HS-5 (cell line): ENCODE data around the gene ARFGEF3.
"Not testable (repeated sequence)": the region's sequence is repeated elsewhere in the genome, so short reads cannot be mapped to it uniquely, and the experiment has no call there.

Experiments
- DNase-seq: peaks from one replicate; pipeline ENCODE4 v3.0.0-alpha.2; 2012; ENCODE audit warnings: low read depth

The ARFGEF3 gene, protein sequence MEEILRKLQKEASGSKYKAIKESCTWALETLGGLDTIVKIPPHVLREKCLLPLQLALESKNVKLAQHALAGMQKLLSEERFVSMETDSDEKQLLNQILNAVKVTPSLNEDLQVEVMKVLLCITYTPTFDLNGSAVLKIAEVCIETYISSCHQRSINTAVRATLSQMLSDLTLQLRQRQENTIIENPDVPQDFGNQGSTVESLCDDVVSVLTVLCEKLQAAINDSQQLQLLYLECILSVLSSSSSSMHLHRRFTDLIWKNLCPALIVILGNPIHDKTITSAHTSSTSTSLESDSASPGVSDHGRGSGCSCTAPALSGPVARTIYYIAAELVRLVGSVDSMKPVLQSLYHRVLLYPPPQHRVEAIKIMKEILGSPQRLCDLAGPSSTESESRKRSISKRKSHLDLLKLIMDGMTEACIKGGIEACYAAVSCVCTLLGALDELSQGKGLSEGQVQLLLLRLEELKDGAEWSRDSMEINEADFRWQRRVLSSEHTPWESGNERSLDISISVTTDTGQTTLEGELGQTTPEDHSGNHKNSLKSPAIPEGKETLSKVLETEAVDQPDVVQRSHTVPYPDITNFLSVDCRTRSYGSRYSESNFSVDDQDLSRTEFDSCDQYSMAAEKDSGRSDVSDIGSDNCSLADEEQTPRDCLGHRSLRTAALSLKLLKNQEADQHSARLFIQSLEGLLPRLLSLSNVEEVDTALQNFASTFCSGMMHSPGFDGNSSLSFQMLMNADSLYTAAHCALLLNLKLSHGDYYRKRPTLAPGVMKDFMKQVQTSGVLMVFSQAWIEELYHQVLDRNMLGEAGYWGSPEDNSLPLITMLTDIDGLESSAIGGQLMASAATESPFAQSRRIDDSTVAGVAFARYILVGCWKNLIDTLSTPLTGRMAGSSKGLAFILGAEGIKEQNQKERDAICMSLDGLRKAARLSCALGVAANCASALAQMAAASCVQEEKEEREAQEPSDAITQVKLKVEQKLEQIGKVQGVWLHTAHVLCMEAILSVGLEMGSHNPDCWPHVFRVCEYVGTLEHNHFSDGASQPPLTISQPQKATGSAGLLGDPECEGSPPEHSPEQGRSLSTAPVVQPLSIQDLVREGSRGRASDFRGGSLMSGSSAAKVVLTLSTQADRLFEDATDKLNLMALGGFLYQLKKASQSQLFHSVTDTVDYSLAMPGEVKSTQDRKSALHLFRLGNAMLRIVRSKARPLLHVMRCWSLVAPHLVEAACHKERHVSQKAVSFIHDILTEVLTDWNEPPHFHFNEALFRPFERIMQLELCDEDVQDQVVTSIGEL (N-terminal part only)

DNA sequence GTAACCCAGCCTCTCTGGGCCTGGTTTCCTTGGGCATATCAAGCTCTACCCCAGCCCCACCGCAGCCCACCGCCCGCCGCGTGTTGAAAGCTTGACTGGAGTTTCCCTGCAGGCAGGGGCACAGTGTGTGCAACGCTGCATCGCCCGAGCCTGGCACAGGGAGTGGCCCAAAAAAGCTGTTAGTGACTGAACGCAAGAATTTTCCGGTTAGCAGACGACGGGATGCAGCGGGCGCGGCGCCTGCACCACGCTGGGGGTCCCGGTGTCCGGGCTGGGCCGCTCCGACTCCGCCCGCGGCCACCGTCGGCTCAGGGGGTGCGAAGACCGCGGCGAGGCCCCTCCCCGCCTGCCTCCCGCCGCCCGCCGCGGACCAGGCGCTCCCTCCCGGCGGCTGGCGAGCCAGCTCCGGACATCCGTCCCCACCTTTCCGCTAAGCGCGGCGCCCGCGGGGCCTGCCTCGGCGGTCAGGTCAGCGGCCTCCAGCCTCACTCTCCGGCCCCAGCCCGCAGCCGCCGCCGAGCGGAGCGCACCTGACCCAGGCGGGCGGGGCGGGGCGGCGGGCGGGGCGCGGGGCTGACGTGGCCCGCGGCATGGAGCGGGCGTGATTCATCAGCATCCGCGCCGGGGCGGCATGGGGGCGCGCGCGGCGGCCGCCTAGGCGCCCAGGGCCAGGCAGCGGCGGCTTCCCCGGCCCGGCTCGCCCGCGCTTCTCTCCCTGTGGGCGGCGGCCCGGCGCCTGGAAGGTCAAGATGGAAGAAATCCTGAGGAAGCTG is at the start of gene ARFGEF3:
ARFGEF3 (plus strand) TSS at position 602 of the 773 bp plus-strand sequence; CDS start at position 750, 148 bp downstream.
- no peak for DNase-seq

DNA sequence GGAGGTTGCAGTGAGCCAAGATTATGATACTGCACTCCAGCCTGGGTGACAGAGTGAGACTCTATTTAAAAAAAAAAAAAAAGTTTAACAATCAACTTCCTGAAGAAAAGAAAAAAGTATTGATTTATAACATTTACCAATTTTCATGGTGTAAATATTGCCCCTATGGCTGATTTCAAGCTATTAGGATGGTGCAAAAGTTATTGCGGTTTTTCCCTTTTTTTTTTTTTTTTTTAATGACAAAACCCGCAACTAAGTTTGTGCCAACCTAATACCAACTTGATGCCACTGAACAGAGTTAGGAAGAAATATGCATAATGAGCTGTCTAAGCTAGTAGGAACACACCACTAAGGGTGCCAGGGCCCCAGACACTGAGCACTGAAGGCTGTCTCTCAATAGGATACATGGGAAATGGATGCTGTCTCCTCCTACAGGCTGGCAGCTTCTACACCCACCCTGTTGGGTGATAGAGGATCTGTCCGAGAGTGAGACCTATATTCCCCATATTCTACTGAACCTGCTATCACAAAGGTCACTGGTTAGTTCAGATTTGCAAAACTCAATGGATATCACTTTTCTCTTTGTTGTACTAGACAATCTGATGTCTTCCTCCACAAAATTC is 48.0 kb upstream of the ARFGEF3 start:
- no peak for DNase-seq

DNA sequence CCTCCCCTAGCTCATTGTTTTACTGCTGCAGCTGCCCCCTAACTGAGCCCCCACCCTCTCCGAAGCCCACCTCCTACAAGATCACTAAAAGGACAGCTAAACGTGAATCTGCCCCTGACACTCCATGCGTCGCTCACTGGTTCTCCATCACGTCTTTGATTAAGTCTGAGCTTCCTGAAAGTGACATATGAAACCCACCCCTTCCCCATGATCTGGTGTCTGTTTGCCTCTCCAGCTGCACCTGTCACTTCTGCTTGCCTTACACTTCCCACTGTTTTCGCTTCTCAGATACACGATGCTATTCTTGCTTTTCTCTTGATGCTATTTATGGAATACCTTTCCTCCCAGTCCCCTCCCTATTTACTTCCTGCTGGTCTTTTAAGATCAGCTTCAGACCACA is 46.5 kb upstream of the ARFGEF3 start:
- no peak for DNase-seq

DNA sequence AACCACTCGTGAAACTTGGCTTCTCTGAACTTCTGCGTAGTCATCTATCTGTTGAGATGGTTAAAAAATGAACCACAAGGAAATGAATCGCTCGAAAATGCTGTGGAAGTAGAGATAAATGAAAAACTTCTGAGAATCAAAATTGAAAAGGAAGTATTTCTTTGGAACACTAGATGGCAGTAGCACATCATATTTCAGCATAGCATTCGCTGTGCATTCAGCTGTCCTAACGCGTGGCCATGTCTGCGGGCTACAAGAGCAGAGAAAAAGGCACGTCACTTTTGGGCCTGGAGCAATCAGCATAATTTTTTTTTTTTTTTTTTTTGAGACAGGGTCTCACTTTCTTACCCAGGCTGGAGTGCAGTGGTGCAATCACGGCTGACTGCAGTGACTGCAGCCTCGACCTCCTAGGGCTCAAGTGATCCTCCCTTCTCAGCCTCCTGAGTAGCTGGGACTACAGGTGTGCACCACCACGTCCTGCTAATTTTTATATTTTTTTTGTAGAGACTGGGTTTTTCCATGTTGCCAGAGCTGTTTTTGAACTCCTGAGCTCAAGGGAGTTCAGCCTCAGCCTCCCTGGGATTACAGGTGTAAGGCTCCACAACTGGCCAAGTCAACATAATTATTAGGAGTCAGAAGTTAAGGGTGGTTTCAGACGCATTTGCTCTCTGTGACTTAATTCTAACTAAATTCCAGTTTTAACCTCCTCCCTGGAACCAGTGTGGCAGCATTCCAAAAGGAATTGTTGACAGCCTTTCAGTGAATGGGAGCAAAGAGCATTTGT is 45.7 kb upstream of the ARFGEF3 start:
- no peak for DNase-seq

DNA sequence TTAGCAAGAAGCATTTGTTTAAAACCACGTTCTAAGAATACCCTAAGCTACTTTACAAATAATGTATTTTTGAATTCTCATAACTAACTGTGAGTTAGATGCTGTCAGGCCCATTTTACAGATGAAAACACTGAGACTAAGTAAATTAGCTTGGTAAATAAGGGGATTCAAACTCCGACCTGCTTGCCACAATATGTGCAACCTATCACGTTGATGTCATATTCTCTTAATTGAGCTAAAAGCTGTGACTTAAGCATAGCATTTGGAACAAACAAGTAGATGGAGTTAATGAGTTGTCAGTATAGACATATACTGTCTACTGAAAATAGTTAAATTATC is 45.1 kb upstream of the ARFGEF3 start:
- DNase-seq, result no peak

DNA sequence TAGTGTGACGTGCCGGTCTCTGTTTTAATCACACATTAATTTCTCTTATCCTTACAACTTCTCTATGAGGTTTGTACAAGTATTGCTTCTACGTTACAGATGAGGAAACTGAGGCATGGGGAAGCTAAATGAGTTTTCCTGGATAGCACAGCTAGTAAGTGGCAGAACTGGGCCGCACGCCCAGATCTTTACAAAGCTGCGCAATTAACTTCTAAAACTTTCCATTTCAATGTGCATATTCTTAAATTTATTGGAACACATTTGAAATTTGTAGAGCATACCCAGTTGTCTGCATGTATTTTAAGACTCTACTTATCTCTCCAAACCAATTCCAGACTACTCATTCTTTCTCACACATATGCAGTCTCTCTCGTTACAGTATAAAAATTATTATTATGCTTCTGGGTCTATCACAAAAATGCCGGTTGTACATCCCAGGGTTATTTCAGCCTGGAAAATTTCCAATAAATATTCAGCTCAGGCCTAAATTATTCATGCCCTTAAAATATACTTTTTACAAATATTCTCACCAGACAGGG is 44.3 kb upstream of the ARFGEF3 start:
- no peak for DNase-seq

DNA sequence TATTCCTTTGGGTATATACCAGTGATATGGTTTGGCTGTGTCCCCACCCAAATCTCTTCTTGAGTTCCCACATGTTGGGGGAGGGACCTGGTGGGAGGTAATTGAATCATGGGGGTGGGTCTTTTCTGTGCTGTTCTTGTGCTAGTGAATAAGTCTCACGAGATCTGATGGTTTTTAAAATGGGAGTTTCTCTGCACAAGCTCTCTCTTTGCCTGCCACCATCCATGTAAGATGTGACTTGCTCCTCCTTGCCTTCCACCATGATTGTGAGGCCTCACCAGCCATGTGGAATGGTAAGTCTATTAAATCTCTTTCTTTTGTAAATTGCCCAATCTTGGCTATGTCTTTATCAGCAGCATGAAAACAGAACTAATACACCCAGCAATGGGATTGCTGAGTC is 42.5 kb upstream of the ARFGEF3 start:
- DNase-seq, result not testable (repeated sequence)

DNA sequence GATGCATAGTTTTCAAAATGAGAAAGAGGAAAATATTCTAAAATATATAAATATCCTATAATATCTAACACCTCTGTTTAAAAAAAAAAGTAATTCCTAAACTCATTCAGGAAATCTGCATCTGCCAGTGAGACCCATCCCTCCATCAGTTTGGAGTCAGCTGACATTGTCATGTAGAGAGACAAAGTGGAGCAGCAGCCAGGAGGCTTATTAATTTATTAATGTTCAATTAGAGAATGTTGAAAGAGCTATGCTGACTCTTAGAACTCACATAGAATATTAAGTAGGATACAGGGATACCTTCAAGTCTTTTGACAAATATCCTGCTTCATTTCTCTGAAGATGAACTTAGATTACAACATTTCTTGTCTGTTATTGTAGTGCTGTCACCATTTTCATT is 41.8 kb upstream of the ARFGEF3 start:
- no peak for DNase-seq

DNA sequence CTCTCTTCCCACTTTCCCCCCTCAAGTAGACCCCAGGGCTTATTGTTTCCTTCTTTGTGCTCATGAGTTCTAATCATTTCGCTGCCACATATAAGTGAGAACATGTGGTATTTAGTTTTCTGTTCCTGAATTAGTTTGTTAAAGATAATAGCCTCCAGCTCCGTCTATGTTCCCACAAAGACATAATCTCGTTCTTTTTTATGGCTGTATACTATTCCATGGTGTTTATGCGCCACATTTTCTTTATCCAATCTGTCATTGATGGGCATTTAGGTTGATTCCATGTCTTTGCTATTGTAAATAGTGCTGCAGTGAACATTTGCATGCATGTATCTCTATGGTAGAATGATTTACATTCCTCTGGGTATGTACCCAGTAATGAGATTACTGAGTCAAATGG is 37.6 kb upstream of the ARFGEF3 start:
- no peak for DNase-seq

DNA sequence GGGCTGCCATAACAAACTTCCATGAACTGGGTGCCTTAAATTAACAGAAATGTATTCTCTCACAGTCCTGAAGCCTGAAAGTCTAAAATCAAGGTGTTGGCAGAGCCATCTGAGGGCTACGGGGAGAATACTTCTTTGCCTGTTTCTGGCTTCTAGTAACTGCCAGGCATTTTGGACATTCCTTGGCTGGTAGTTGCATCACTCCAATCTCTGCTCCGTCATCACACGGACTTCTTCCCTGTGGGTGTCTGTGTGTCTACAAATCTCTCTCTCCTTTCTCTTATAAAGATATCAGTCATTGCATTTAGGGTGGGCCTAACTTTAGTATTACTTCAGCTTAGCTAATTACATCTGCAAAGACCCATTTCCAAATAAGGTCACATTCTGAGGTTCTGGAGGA is 33.6 kb upstream of the ARFGEF3 start:
- no peak for DNase-seq

DNA sequence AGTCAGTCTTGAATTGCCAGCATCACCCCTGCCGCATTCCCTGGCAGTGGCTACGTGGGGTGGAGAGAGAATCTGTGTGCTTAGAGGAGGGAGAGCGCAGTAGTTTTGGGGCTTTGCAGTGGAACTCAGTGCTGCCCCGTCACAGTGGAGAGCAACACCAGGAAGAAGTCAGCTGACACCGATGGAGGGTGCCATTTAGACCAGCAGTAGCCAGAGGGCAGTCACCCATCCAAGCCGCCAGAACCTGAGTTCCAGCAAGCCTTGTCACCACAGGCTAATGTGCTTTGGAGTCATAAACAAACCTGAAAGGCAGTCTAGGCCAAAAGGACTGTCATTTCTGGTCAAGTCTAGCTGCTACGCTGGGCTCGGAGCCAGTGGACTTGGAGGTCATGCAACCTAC is 32.5 kb upstream of the ARFGEF3 start:
- DNase-seq, result no peak

DNA sequence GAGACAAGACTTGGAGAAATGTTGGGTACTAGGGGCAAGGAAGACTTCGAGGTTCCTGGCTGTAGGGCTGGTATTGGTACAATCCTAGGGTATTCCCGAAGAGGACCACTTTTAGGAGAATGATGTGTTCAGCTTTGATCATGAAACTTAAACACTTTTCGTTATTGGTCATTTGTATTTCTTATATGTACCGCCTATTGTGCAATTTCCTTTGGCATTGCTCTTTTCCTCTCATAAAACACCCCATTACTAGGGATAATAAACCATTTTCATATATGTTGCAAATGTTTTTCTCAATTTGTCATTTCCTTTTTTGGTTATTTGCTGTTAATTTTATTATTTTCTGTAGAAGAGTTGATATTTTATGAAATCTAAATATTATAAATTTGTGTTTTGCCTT is 18.9 kb upstream of the ARFGEF3 start:
- DNase-seq, result no peak

DNA sequence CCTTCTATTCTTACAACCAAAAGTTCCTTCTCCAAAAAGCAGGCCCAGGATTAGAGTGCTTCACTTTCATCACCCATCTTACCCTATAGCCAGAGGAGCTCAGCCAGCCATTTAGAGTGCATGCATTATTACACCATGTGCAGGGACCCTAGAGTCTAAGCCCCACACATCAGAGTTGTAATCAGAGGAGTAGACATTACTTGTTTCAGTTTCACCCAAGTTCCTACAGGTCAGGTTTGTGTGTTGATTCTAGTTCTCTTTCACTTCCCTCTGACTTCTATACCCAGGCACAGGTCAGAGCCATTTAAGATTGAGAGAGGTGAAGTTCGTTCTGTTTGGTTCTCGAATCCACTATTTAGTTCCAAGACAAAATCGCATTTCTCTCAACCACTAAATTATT is 16.3 kb upstream of the ARFGEF3 start:
- no peak for DNase-seq

DNA sequence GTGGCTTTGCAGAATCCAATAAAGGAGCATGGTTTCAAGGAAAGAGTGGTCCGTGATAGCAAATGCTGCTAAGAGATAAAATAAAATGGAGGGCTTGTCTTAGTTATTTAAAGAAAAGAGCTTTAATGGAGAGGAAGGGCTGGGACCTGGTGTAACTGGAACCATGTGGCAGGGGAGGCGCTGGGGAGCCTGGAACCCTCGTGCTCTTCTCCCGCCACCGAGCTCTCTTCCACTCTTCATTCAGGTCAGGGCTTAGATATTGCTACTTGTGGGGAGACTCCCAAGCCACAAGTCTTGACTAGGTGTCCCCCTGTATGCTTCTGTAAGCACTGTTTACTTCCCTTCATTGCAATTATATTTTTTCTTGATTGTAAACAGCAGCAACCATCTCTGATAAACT is 15.2 kb upstream of the ARFGEF3 start:
- DNase-seq, result no peak

DNA sequence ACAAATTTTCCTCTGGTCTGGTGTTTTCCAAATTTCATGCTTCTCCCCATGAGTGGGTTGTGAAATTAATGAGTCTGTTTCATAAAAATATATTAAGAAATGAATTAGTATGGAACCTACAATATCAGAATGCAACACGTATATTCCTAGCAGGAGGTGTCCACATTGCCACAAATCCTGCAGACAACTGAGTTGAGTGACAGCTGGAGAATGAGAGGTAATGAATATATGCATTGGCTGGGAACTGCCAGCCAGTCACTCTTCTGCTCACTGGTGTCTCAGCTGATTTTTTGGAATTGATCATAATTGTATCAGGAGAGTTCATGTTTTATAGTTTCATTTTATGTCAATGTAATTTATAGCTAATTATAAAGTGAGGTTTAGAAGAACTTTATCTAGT is 6.3 kb upstream of the ARFGEF3 start:
- no peak for DNase-seq

DNA sequence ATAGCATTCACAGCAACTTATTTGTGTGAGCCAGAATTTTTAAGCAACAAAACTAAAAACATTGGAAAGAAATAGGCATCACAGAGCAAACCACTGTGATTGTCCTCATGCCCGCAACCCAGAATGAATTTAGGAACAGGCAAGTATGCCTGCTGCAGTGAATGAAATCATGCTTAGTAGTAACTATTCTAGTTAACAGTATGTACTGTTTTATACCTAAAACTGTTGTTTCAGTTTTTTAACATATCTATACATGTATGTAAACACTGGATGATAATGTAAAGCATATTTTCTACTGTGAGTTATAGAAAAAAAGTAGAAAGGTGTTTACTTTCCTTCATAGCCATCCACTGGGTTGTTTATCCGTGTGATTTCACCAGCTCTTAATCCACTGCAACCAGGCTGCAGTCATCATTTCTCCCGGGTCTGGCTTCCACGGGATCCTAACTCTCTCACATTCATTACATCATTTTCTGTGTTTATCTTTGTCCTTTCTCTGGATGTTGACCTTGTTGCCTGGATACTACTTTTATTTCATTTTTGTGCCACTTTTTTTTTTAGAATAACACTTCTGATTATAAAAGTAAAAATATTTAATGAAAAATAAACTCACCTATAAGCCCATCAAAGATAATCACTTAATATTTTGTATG is 3.6 kb upstream of the ARFGEF3 start:
- no peak for DNase-seq

DNA sequence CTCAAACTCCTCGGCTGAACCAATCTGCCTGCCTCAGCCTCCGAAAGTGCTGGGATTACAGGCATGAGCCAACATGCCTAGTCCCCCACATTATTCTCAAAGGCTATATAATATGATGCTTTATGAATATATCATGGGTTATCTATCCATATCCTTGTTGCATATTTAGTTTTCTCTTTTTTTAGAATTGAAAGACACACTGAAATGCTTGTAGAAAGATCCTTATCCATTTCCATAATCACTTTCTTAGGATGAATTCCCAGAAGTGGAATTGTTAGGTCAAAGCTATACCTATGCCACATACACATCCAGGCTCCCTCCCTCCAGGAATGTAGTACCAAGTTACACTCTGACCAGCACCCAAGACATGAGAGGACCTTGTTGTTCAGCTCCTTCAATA is 2.5 kb upstream of the ARFGEF3 start:
- no peak for DNase-seq

DNA sequence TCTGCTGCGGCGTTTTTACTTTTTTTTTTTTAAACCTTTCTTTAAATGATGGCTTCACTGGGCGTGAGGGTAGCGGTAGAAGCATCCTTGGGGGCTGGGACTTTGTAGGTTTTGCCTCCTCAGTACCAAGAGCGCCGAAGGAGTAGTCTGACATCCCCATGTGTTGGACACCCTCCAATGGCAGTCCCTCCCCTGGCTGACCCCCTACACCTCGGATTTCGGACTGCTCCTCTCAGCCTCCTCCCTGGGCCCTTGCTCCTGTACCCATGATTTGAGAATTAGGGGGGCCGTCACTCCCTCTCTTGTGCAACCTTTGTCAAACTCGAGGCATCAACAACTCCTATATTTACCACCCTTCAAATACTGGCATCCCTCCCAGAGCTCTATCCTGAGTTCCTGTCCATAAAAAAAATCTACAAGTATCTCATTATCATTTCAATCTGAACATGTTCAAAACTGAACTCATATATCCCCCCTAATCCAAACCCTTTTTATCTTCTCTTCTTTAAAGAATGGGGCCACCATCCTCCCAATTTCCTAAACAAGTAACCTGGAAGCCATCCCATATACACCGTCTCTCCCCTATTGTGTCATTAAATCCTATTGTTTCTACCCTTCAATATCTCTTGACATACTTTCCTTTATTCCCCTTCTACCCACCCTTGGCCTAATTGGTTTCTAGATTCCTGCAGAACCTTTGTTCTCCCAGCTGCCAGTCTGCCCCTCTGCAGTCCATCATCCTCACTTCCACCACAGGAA is 1.2 kb upstream of the ARFGEF3 start:
- no peak for DNase-seq

DNA sequence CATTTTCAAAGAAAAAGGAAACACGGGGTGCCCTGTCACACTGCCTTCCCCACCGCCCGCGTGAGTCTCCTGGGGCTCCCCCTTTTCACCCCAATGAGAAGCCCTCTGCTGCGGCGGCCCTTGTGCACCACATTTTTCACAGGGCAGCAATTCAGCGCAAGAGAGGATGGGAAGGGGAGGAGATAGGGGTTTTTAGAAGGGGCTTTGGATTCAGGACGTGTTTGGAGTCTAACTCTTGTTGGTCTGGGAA is 726 bp upstream of the ARFGEF3 start:
- no peak for DNase-seq
